ENCODE measurements around the gene ADAM19.

ADAM19 gene, protein sequence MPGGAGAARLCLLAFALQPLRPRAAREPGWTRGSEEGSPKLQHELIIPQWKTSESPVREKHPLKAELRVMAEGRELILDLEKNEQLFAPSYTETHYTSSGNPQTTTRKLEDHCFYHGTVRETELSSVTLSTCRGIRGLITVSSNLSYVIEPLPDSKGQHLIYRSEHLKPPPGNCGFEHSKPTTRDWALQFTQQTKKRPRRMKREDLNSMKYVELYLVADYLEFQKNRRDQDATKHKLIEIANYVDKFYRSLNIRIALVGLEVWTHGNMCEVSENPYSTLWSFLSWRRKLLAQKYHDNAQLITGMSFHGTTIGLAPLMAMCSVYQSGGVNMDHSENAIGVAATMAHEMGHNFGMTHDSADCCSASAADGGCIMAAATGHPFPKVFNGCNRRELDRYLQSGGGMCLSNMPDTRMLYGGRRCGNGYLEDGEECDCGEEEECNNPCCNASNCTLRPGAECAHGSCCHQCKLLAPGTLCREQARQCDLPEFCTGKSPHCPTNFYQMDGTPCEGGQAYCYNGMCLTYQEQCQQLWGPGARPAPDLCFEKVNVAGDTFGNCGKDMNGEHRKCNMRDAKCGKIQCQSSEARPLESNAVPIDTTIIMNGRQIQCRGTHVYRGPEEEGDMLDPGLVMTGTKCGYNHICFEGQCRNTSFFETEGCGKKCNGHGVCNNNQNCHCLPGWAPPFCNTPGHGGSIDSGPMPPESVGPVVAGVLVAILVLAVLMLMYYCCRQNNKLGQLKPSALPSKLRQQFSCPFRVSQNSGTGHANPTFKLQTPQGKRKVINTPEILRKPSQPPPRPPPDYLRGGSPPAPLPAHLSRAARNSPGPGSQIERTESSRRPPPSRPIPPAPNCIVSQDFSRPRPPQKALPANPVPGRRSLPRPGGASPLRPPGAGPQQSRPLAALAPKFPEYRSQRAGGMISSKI

GRCh38 chr5:157575381-157576020 is at the start of gene ADAM19:
Gene ADAM19 (minus strand): TSS chr5:157575775. CDS start chr5:157575696, 79 bp downstream.
- FAIRE-seq: no peak

GRCh38 chr5:157624144-157624543 is 48.6 kb upstream of the ADAM19 start:
- no peak for FAIRE-seq

- no peak for FAIRE-seq
Measured at GRCh38 chr5:157620776-157621175, 45.2 kb upstream of the ADAM19 start.

GRCh38 chr5:157618191-157618765 is 42.7 kb upstream of the ADAM19 start:
- no peak for FAIRE-seq

- no peak for FAIRE-seq
Measured at GRCh38 chr5:157616785-157617184, 41.2 kb upstream of the ADAM19 start.

- FAIRE-seq: no peak
Measured at GRCh38 chr5:157613385-157614245, 38.0 kb upstream of the ADAM19 start.

DNA sequence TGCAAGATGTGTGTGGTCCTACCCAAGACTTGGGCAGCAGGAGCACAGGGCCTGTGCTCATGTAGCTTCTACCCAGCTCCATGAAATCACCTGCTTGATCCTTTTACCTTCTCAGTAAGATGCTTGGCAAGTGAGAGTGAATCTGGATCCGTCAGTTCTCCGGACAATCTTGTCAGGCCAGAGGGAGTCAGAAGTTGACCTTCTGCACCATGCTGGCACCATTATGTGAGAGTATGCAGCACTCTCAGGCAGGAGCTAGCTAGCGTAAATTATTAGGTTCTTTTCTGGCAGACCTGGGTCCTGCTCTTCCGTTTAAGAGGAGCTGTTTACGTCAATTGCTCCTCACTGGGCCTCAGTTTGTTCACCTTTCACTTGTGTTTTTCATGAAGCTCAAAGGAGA is 37.0 kb upstream of the ADAM19 start:
- no peak for FAIRE-seq

DNA sequence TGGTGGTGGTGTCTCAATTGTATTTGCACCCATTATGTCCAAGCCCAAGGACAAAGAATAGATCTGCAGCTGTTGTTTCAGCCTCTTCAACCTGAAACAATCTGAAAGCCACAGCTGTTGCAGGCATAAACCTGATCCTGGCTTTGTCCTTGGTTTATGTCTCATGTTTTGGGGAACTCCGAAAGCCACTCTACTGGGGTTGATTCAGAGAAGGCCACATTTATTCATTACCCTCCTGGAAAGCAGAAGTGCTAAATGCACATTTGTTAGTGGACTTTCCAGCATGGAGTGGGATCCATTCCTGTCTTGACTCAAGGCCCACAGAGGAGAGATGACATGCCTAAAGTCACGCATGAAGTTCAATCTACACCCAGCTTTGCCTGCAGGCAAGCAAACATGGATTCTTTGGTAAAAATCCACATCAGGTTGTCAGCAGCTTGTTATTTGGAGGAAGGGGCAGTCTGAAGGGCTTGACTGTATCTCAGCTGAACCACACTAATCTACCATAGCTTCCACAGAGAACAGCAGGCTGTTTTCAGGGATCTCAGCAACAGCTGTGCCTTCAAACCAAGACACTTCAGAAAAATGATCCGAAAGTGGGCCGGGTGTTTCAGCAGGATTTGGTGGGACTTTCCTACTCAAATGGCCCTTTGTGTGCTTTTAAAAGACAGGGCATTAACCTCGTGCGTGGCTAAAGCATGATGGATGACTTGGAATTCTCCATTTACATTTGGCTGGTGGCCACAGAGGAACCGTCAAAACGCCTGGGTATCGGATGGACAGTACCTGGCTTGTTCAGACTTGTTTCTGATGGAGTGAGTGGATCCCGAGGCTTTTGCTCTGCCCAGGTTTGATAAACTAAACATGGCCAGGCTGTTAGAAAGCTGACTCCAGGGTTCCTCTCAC is 36.2 kb upstream of the ADAM19 start:
- no peak for FAIRE-seq

- FAIRE-seq: no peak
Measured at GRCh38 chr5:157610990-157611389, 35.4 kb upstream of the ADAM19 start.

DNA sequence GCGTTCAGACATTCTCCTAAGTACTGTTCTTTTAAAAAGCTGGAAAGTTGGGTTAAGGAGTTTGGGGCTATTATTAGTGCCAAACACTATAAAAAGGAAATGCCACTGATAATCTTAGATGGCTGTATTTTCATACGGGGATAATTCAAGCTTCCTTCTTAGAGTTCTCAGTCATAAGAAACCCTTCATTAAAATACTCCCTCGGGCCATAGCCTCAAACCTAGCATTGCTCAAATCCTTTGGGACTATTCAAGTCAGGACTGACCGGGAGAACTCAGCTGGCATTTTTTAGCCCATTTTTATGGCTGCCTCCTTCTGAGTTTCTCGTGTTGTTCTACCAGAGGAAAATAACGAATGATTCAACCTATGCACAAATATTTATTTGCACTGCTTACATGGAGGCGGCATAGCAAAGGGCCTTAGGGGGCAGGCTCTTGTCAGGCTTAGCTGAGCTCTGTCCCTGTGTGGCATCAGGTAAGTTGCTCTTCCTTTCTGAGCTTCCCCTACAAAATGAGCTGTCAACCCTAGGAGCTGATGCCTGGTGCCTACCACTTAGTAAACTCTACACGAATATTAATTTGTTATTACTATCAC is 33.5 kb upstream of the ADAM19 start:
- no peak for FAIRE-seq

GRCh38 chr5:157607371-157608161 is 32.0 kb upstream of the ADAM19 start:
- no peak for FAIRE-seq

DNA sequence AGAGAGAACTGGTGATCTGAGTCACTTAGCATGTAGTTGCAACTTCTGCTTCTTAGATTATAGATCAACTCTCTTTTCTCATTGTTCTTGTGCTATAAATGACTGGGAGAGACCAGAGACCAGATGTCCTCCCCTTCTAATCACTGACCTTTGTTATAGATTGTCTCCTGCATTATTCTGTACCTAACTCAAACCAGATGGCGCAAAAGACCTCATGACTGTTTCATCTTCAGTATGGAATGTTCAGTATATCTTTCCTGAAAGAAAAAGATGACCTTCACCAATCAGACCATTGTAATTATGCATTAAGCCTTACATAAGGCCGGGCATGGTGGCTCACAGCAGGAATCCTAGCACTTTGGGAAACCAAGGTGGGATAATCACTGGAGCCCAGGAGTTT is 30.5 kb upstream of the ADAM19 start:
- no peak for FAIRE-seq

DNA sequence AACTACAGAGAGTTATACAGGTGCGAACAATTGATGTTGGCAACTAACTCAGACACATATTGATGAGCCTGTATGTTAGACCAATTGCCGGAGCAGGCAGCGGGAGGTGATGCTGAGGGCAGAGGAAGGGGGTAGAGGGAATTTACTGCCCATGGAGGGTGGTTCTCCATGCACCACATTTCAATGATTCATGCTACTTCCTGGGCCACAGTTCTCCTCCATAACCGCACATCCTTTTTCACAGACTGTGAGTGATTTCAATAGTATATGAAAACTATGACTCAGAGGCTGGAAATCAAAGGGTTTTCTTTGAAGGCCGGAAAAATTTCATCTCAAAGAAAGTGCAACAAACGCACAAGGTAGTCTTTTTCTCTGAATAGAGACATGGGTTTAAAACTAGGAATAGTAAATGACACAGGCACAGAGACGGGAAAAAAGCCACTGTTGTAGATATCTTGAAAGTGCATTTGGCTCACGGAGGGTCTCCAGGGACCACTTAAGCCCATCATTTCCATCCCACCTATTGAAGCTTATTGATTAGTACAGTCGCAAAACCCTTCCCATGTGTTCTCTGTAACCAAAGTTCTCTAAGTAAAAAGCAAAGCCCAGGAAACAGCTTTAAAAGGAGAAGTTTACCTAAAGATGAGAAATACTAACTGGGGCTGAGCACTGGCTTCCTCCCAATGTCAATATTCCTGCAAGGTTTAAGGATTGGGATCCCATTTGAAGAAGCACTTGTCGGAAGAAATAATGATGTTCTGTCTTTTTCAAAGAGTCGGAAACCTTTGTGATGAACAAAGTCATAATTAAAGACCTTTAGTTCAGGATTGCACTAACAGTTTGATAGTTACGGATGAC is 28.0 kb upstream of the ADAM19 start:
- FAIRE-seq: no peak

- no peak for FAIRE-seq
Measured at GRCh38 chr5:157602505-157602904, 26.9 kb upstream of the ADAM19 start.

DNA sequence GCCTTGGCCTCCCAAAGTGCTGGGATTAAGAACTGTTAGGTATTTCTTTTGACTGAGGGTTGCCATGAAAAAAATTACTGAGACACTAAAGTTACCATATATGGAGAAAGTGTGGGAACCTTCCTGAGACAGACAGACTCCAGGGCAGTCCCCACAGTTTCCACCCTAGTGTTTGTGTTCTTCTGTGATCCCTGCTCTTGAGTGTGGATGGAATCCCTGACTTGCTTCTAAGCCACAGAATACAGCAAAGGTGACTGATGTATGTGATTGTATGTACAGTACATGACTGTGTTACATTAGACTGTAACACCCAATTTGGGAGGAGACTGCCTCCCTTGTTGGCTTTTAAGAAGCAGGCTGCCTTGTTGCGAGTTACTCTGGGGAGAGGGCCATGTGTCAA is 24.7 kb upstream of the ADAM19 start:
- FAIRE-seq: no peak

DNA sequence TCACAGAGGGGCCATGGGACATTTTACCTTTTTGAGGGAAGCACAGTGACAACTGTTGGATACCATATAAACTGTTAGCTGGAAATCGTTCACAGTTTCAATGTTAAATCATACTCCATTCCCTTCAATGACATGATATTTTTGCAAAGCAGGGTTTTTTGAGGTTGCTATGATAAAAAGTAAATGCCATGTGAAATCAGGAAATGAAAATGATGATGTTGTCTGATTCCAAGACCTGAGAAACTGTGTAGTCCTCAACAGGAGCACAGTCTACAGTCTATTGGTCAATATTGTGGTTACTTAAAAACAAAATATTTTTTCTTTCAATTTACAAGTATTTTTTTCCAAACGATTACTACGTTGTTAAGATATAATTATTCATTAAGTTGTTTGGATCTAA is 24.0 kb upstream of the ADAM19 start:
- no peak for FAIRE-seq

GRCh38 chr5:157598350-157598936 is 22.9 kb upstream of the ADAM19 start:
- FAIRE-seq: peak; percentile 10

- no peak for FAIRE-seq
Measured at GRCh38 chr5:157597277-157597676, 21.7 kb upstream of the ADAM19 start.
